Astrocyte of the cerebellum (primary cell): ENCODE data around the gene ABCA6.

ENCODE experiments used
- DNase-seq: peaks from one replicate; pipeline ENCODE4 v3.0.0-alpha.2; 2011; ENCODE audit warnings: low read depth
- H3K4me3 ChIP-seq: 2 replicates; pipeline ENCODE4 v1.5.1; 2011; ENCODE audit warnings: mild to moderate bottlenecking, low read depth, low read length, moderate library complexity
- CTCF ChIP-seq: IDR thresholded peaks from 2 replicates; pipeline ENCODE4 v1.5.1; 2012; ENCODE audit warnings: low read length, low read depth, moderate library complexity, mild to moderate bottlenecking; ENCODE audit errors: missing control alignments
- in situ Hi-C: cut with HindIII; loops from 2 replicates; pipeline ENCODE4 v1.10.0; 2017; ENCODE audit warnings: low sequenced_read_pairs

The ABCA6 gene

GRCh38 chr17:69141431-69142174 lies at the start of gene ABCA6:
Gene ABCA6 (minus strand): TSS chr17:69141895. CDS start chr17:69140703, 1,192 bp downstream.
- no peak for TF ChIP-seq CTCF
- H3K4me3 ChIP-seq, result no peak within 1 kb of the TSS
- DNase-seq, result no peak
- in situ Hi-C loops, result no loop called here

GRCh38 chr17:69188796-69189195 lies 47.1 kb upstream of the ABCA6 start:
- in situ Hi-C loops, result no loop called here
- no peak overlapping the region for H3K4me3 ChIP-seq
- DNase-seq, result no peak
- no peak for TF ChIP-seq CTCF

- H3K4me3 ChIP-seq, result no peak overlapping the region
- no peak for TF ChIP-seq CTCF
- in situ Hi-C loops, result no loop called here
- DNase-seq, result no peak
Observed at GRCh38 chr17:69188064-69188463, 46.4 kb upstream of the ABCA6 start.

- no peak for DNase-seq
- no peak overlapping the region for H3K4me3 ChIP-seq
- TF ChIP-seq CTCF, result no peak
- in situ Hi-C loops, result no loop called here
Observed at GRCh38 chr17:69187294-69187693, 45.6 kb upstream of the ABCA6 start.

GRCh38 chr17:69179227-69179952 lies 37.7 kb upstream of the ABCA6 start:
- peak; percentile 9 for DNase-seq
- TF ChIP-seq CTCF, result no peak
- H3K4me3 ChIP-seq, result no peak overlapping the region
- in situ Hi-C loops, result no loop called here

GRCh38 chr17:69176457-69176795 lies 34.7 kb upstream of the ABCA6 start:
- no peak for DNase-seq
- H3K4me3 ChIP-seq, result no peak overlapping the region
- in situ Hi-C loops, result no loop called here
- no peak for TF ChIP-seq CTCF
